NCI-H2171 treated with DMSO at 0.1 percent for 48 hours (cell line): ENCODE data around the gene ZNF554.
"Not testable (repeated sequence)": the region's sequence is repeated elsewhere in the genome, so short reads cannot be mapped to it uniquely, and the experiment has no call there.

ENCODE experiments used
- DNase-seq: peaks from one replicate; lab custom pipeline; 2025; lab: John Stamatoyannopoulos, UW

Gene ZNF554

GRCh38 chr19:2790557-2791271 lies 29.0 kb upstream of the ZNF554 start:
- DNase-seq = no peak

DNA sequence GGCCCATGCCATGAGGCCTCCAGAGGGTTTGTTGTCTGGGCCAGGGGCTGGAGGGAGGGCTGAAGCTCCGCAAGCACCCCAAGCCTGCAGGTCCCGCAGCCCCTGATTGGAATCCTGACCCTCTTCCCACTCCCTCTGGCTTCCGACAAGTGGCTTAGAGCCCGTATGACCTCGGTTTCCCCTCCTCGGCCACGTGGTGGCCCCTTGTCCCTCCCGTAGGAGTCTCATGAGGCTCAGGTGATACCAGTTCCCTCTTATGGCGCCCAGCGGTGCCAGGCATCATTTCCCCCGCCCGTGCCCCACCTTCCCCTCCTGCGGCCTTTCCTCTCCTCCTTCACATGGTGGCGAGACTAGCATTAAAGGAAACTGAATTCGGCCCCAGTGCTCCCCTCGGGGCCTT lies 28.2 kb upstream of the ZNF554 start:
- no peak for DNase-seq

- no peak for DNase-seq
Observed at GRCh38 chr19:2791876-2792275, 27.8 kb upstream of the ZNF554 start.

- DNase-seq = not testable (repeated sequence)
Observed at GRCh38 chr19:2792666-2793065, 27.0 kb upstream of the ZNF554 start.

DNA sequence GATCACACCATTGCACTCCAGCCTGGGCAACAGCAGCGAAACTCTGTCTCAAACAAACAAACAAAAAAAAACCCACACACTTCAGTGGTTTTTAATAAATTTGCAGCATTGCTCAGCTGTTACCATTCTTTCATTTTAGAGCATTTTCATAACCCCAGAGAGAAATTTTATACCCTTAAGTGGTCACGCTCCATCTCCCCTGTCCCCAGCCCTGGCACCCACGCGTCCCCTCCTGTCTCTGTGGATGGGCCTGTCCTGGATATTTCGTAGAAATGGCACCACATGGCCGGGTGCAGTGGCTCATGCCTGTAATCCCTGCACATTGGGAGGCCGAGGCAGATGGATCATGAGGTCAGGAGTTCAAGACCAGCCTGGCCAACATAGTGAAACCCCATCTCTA lies 26.5 kb upstream of the ZNF554 start:
- DNase-seq = no peak

DNA sequence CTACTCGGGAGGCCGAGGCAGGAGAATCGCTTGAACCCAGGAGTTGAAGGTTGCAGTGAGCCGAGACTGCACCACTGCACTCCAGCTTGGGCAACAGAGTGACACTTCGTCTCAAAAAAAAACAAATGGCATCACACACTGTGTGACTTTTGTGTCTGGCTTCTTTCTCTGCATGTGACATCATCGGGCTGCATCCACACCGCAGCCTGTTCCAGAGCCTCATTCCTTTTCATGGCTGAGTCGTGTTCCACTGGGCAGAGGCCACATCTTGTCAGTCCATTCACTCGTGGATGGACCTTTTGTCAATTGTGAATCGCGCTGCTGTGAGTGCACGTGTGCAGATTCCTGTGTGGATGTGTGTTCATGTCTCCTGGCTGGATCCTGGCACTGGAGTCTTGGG lies 26.1 kb upstream of the ZNF554 start:
- no peak for DNase-seq

- DNase-seq = no peak
Observed at GRCh38 chr19:2795827-2796658, 23.6 kb upstream of the ZNF554 start.

DNA sequence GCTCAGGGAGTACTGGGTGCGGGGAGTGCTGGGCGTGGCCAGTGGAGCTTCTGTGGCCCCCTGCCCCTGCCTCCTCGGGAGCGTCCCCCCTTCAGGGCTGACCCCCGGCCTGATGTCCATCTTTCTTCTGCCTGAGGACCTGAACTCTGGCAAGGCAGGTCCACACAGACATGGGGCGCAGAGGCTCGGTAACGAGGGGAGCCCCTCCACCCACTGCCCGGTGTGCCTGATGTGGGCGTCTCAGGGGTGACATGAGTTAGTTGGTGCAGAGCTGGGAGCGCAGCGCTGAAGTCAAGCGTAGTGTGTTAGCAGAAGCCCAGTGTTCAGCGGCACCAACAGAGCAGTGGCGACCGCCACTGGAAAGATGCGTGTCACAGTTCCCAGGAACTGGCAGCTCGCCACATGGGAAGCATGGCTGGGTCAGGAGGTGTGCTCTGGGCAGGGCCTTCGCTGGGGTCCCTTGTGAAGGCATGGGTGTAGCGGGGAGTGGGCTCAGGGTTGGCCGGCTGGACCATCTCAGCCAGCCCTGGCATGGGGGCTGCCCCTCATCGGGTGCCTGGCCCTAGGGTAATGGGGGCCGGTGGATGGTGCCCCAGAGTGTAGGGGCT lies 22.9 kb upstream of the ZNF554 start:
- no peak for DNase-seq

DNA sequence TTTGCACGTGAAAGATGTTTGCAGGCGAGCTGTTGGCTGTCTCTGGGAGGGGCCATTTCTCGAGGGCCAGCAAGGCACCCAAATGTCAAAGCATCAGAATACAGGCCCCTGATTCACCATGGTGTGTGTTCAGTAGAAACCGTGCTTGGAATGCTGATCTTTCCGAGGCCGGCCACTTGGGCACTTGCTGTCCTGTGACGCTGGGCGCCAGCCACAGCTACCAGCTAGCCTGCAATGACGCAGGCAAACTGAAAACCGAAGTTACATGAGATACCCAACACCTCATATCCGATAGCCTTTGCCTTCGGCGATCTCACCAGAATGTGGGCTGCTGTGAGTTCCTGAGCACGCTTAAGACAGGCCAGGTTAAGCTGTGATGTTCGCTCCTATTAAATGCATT lies 22.4 kb upstream of the ZNF554 start:
- DNase-seq = no peak

DNA sequence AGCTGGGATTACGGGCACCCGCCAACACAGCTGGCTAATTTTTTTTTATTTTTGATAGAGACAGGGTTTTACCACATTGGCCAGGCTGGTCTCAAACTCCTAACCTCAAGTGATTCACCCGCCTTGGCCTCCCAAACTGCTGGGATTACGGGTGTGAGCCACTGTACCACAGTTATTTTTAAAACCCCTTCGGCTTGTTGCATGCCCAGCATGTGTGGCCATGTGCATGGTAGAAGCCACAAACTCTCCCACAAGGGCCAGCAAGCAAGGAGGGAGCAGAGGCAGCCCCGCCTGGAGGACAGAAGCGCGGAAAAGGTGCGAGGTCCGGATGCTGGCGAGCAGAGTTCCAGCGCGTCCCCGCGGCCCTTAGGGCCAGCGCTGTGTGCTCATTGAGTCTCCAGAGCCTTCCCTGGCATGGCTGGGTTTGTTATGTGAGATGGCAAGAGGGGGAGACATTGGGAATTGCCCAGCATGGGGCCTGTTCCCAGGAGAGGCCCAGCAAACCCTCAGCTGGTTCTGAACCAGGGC lies 21.4 kb upstream of the ZNF554 start:
- no peak for DNase-seq

DNA sequence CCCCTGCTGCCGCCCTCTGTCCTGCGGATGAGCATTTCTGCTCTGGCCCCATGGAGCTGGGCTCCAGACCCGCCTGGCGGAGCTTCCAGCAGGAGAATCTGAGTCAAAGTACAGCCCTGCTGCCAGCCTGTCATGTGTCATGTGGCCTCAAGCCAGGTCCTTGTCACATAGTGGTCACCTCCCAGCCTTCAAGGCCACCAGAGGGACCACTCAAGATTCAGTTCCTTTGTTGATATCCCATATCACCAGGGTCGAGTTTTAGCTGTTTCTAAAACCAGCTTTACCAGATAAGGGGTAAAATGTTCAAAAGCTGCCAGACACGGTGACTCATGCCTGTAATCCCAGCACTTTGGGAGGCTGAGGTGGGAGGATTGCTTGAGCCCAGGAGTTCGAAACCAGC lies 20.9 kb upstream of the ZNF554 start:
- no peak for DNase-seq

DNA sequence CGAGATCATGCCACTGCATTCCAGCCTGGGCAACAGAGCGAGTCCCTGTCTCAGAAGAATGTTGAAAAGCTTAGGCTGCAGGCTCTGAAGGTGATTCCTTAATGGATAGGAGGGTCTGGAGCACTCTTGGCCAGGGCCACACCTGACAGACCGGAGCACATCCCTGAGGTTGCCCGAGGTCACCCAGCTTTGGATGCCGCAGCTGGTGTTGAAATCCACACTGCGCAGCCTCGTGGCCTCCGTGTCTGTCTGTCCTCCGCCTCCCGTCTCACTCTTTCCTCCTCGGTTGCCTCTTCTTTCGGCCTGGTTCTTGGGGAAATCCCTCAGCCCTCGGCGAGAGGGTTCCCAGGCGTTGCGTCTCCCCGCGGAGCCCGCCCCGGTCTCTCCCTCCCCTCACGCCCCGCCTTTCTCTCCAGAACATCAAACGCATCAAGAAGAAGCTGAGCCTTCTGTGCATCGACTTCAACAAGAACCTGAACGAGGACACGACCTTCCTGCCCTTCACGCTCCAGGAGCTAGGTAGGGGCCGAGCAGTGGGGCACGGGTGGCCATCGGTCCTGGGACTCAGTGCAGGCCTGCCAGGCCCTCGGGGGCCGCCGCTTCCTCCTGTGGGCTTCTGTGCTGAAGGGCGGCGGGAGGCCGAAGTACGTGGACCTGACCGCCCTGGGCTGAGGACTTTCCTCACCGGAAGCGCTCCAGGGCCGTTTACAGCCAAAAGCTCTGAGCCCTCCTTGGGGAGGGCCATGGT lies 20.2 kb upstream of the ZNF554 start:
- DNase-seq = no peak

GRCh38 chr19:2800506-2800905 lies 19.2 kb upstream of the ZNF554 start:
- no peak for DNase-seq

GRCh38 chr19:2802826-2803225 lies 16.8 kb upstream of the ZNF554 start:
- DNase-seq = no peak

- no peak for DNase-seq
Observed at GRCh38 chr19:2803486-2804155, 16.0 kb upstream of the ZNF554 start.

DNA sequence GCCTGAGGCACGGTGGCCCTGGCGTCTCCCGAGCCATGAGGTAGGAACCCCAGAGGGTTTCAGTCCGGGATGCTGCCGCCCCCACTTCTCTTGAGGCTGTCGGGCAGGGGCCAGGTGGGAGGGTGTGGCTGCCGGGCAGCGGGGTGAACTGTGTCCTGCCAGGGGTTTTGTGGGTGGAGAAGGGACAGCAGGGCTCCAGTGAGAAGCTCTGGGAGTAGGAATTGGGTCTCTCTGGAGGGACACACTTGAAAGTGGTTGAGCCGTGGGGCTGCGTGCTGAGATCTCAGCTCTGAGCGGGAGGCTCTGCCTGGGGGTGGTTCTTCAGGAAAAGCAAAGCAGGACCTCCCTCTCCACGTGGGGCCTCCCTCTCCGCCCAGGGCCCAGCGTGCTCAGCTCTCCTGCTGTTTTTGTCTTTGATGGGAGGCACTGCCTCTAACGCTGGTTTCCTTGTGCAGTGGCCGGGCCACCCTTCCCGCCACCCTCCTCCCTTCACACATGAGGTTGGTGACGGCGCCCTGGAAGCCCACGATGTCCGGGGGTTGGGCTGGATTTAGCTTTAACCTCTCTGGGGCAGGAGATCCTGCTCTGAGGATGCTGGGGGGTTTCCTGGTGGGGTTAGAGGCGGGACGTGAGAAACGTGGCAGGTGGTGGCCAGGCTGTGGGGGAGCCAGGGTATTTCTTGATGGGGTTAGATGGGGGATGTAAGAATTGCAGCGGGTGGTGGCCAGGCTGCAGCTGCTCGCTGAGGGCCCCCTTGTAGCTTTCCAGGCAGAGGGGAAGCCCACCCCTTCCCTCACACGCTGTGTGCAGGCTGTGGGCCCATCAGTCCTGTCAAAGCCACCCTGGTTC lies 15.3 kb upstream of the ZNF554 start:
- no peak for DNase-seq

GRCh38 chr19:2805261-2805900 lies 14.3 kb upstream of the ZNF554 start:
- DNase-seq = no peak

DNA sequence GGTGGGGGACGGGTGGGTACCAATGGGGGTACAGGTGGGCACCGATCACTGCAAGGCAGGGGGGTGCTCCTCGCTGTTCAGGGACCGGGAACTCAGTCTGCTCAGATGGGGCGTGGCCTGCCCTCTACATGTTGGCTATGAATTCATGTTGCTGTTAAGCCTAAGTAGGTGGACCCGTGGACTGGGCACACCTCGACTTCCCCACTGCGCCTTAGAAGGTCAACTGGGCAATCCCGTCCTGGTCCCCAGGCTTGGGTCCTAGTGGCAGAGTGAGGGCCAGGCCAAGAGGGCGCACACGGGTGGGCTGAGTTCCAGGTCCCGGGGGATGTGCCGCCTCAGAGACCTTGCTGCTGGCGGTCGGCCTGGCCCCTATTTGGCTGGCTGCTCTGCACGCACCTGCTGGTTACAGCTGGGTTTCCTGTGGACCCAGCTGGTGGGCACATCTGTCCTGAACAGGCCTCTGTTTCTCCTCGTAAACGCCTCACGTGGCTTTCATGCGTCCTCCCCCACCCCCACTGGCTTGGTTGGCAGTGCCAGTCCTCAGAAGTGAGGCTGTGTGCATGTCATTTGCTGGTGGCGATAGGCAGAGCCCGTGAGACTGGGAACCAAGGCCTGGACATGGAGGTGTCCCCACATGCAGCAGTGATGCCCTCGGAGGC lies 13.5 kb upstream of the ZNF554 start:
- DNase-seq = no peak

DNA sequence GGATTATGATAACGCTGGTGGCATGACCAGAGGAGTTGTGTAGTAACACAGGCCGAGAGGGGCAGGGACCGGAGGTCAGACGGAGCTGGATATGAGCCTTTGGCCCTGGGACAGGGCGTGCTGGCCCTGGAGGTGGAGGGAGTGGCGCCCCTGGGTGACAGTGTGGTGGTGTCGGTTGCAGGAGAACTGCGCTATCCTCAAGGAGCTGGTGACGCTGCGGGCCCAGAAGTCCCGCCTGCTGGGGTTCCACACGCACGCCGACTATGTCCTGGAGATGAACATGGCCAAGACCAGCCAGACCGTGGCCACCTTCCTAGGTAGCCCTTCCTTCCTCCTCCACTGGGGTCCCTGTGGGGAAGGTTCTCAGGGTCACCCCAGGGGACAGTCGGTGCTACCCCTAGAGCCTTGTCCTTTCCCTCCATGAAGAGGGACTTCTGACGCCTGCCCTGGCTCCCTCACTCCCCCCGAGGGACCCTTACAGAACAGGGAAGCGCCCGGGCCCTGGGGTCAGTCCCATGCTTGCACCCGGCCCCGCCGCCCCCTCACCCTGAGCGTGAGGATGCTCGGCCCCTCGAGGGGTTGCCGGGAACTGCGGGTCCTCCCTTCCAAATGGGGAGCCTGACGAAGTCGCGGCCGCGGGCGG lies 12.8 kb upstream of the ZNF554 start:
- no peak for DNase-seq
